ENCODE results near the gene TAPBPL.

DNA sequence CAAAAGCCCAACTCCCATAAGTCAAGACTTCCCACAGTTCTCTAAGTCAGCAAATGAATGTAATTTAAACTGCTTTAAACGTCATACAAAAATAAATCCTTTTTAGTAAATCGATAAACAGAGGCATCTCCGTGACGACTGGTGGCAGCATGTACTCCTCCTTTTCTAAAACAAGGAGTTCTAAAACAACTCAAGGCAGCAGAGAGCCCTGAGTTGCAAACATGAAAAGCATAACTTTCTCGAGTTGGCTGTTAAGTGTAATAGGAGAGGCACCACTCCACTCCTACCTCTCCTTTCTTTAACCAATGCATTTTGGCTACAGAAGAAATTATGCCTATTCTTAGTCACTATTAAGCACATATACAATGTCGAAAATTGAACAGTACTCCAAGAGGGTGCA, 45.9 kb upstream of the TAPBPL start:
- TF ChIP-seq, protein P1, sequence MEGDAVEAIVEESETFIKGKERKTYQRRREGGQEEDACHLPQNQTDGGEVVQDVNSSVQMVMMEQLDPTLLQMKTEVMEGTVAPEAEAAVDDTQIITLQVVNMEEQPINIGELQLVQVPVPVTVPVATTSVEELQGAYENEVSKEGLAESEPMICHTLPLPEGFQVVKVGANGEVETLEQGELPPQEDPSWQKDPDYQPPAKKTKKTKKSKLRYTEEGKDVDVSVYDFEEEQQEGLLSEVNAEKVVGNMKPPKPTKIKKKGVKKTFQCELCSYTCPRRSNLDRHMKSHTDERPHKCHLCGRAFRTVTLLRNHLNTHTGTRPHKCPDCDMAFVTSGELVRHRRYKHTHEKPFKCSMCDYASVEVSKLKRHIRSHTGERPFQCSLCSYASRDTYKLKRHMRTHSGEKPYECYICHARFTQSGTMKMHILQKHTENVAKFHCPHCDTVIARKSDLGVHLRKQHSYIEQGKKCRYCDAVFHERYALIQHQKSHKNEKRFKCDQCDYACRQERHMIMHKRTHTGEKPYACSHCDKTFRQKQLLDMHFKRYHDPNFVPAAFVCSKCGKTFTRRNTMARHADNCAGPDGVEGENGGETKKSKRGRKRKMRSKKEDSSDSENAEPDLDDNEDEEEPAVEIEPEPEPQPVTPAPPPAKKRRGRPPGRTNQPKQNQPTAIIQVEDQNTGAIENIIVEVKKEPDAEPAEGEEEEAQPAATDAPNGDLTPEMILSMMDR (IDR thresholded peaks at IDR 0.05; ENCODE audit: insufficient read depth, low read length, poor library complexity, severe bottlenecking), result no peak
- no peak for TF ChIP-seq EZH2phosphoT487 (conservative IDR thresholded peaks at IDR 0.05; ENCODE audit: low read length)

All from SU-DHL-6 (cell line).